Panc1 (cell line): Measurements from ENCODE around the gene ARMCX5.

ENCODE experiments used
- CTCF ChIP-seq: fragments of 450-650 bp; IDR thresholded peaks from 2 replicates; pipeline ENCODE4 v1.5.1; 2017; ENCODE audit warnings: mild to moderate bottlenecking
- REST ChIP-seq, 2 experiments: IDR thresholded peaks; 2 replicates each; pipeline ENCODE4 v1.6.1; 2011 to 2012; ENCODE audit warnings: low read depth in 2 of 2, control low read depth in 1 of 2, low read length in 1 of 2, mild to moderate bottlenecking in 1 of 2, moderate library complexity in 1 of 2; ENCODE audit not compliant: insufficient read depth in 1 of 2
- SIN3A ChIP-seq: IDR thresholded peaks from 2 replicates; pipeline ENCODE4 v1.6.1; 2012; ENCODE audit warnings: low read depth, mild to moderate bottlenecking, low read length, moderate library complexity, borderline replicate concordance; ENCODE audit not compliant: insufficient read depth
- TCF7L2 ChIP-seq: IDR thresholded peaks from 2 replicates; pipeline ENCODE4 v1.6.1; 2011; ENCODE audit warnings: mild to moderate bottlenecking, low read depth, low read length, inconsistent platforms

- TF ChIP-seq CTCF (no peak), TCF7L2 (no peak), SIN3A (no peak), REST (IDR thresholded peaks at IDR 0.05; ENCODE audit: insufficient read depth in 1 of 2, low read depth in 2 of 2, low read length in 1 of 2) (no peak)
Measured at GRCh38 chrX:102650903-102651241, 51.6 kb downstream of the ARMCX5 start.
